ENCODE measurements around the gene VTI1A. TPM values are rescaled to one million over a fixed set of nuclear protein-coding genes. Genes with fewer than 3 reads are reported as not detected.

The VTI1A gene
- total and polyA plus RNA-seq, 2 of the 13 experiments (the other 11 are each of a cell fraction or from before 2014, with no cell fraction given): 11.7 to 32.7 TPM

- peak; percentile 87 for TF ChIP-seq ZBTB33 (CRISPR knock-in tag; IDR thresholded peaks at IDR 0.05)
- peak; percentile 79 for TF ChIP-seq GFI1 (CRISPR knock-in tag; IDR thresholded peaks at IDR 0.05; ENCODE audit: borderline replicate concordance)
- no peak for TF ChIP-seq ZNF660 (CRISPR knock-in tag; IDR thresholded peaks at IDR 0.05; ENCODE audit: borderline replicate concordance, low read depth)
- no peak for TF ChIP-seq CREB1 (IDR thresholded peaks at IDR 0.05)
- peak; percentile 66; the same call in 1 of the 2 replicates for TF ChIP-seq CREB1 (CRISPR knock-in tag; IDR thresholded peaks at IDR 0.05)
- TF ChIP-seq ZNF788 (CRISPR knock-in tag; IDR thresholded peaks at IDR 0.05; ENCODE audit: borderline replicate concordance): peak; percentile 66; the same call in 1 of the 2 replicates
- no peak for TF ChIP-seq ZBTB1 (CRISPR knock-in tag; IDR thresholded peaks at IDR 0.05; ENCODE audit: borderline replicate concordance)
- peak; percentile 56; the same call in 1 of the 2 replicates for TF ChIP-seq ETV5 (CRISPR knock-in tag; IDR thresholded peaks at IDR 0.05; ENCODE audit: borderline replicate concordance)
- TF ChIP-seq FOXA3 (CRISPR knock-in tag; IDR thresholded peaks at IDR 0.05): peak; percentile 84
- peak; percentile 31; the same call in 1 of the 2 replicates for TF ChIP-seq ZNF33A (CRISPR knock-in tag; IDR thresholded peaks at IDR 0.05; ENCODE audit: borderline replicate concordance)
- no peak for TF ChIP-seq HOXA5 (CRISPR knock-in tag; IDR thresholded peaks at IDR 0.05)
- TF ChIP-seq YEATS4 (CRISPR knock-in tag; IDR thresholded peaks at IDR 0.05; ENCODE audit: borderline replicate concordance): peak; percentile 44; the same call in 1 of the 2 replicates
- TF ChIP-seq HBP1 (CRISPR knock-in tag; IDR thresholded peaks at IDR 0.05; ENCODE audit: low read depth): 0 out of 2 replicates have a peak, but pooled peaks have one; percentile 61
- peak; percentile 66; the same call in 1 of the 2 replicates for TF ChIP-seq ARID3A (IDR thresholded peaks at IDR 0.05; ENCODE audit: low read depth, low read length)
- no peak for TF ChIP-seq HES4 (CRISPR knock-in tag; IDR thresholded peaks at IDR 0.05; ENCODE audit: borderline replicate concordance)
- TF ChIP-seq RFX3 (CRISPR knock-in tag; IDR thresholded peaks at IDR 0.05): no peak
- peak; percentile 93 for TF ChIP-seq PAXIP1 (CRISPR knock-in tag; conservative IDR thresholded peaks at IDR 0.05)
- TF ChIP-seq ARNTL (CRISPR knock-in tag; IDR thresholded peaks at IDR 0.05): peak; percentile 92
- peak; percentile 81 for TF ChIP-seq RARA (CRISPR knock-in tag; IDR thresholded peaks at IDR 0.05)
- TF ChIP-seq SALL1 (CRISPR knock-in tag; IDR thresholded peaks at IDR 0.05): peak; percentile 99
- peak; percentile 63; the same call in 1 of the 2 replicates for TF ChIP-seq ZNF441 (CRISPR knock-in tag; IDR thresholded peaks at IDR 0.05; ENCODE audit: borderline replicate concordance)
- peak; percentile 56; the same call in 1 of the 2 replicates for TF ChIP-seq ZNF317 (CRISPR knock-in tag; IDR thresholded peaks at IDR 0.05)
- peak; percentile 33; the same call in 1 of the 2 replicates for TF ChIP-seq ZNF724P (CRISPR knock-in tag; IDR thresholded peaks at IDR 0.05; ENCODE audit: borderline replicate concordance)
These were observed 248.5 kb downstream of the VTI1A start (continued) for GRCh38 chr10:112695539-112695938.

Data from HepG2 (cell line).